HG03135 (cell line): ENCODE data around the gene SEMA4C.
"Not testable (repeated sequence)": the region's sequence is repeated elsewhere in the genome, so short reads cannot be mapped to it uniquely, and the experiment has no call there.

Experiments used
- ATAC-seq: cut with Tn5 transposase; IDR thresholded peaks from one replicate; pipeline ENCODE4 v1.9.1; 2021; ENCODE audit warnings: mild to moderate bottlenecking, moderate library complexity; ENCODE audit not compliant: unreplicated experiment

Gene SEMA4C

GRCh38 chr2:96898135-96898505 is 28.2 kb upstream of the SEMA4C start:
- ATAC-seq = no peak

GRCh38 chr2:96897491-96898134 is 27.7 kb upstream of the SEMA4C start:
- ATAC-seq = no peak

GRCh38 chr2:96895746-96896651 is 26.1 kb upstream of the SEMA4C start:
- no peak for ATAC-seq

- no peak for ATAC-seq
Measured at GRCh38 chr2:96895032-96895745, 25.3 kb upstream of the SEMA4C start.

GRCh38 chr2:96894151-96894531 is 24.3 kb upstream of the SEMA4C start:
- ATAC-seq = no peak

GRCh38 chr2:96893289-96894150 is 23.6 kb upstream of the SEMA4C start:
- no peak for ATAC-seq

GRCh38 chr2:96891591-96892333 is 21.9 kb upstream of the SEMA4C start:
- ATAC-seq = no peak

GRCh38 chr2:96890726-96891385 is 21.0 kb upstream of the SEMA4C start:
- ATAC-seq = no peak

GRCh38 chr2:96890252-96890651 is 20.4 kb upstream of the SEMA4C start:
- no peak for ATAC-seq

GRCh38 chr2:96889502-96889901 is 19.6 kb upstream of the SEMA4C start:
- not testable (repeated sequence) for ATAC-seq

- ATAC-seq = no peak
Measured at GRCh38 chr2:96888072-96889011, 18.5 kb upstream of the SEMA4C start.

GRCh38 chr2:96887493-96888012 is 17.7 kb upstream of the SEMA4C start:
- no peak for ATAC-seq

- ATAC-seq = no peak
Measured at GRCh38 chr2:96885432-96886347, 15.8 kb upstream of the SEMA4C start.

- ATAC-seq = no peak
Measured at GRCh38 chr2:96884299-96885094, 14.6 kb upstream of the SEMA4C start.

- ATAC-seq = no peak
Measured at GRCh38 chr2:96883306-96883705, 13.4 kb upstream of the SEMA4C start.

- no peak for ATAC-seq
Measured at GRCh38 chr2:96882906-96883305, 13.0 kb upstream of the SEMA4C start.
